Measurements from ENCODE around the gene ETNK1.

Gene ETNK1

GRCh38 chr12:22672951-22673350, 48.0 kb downstream of the ETNK1 start:
- Histone ChIP-seq H3K27me3 (no peaks in the 10 kb centered on the region), H3K9me3 (no peaks in the 10 kb centered on the region), H3K36me3 (peaks cover 27% of the 10 kb centered on the region), H3K4me3 (ENCODE audit: low read depth, low read length) (no peak overlapping the region), H3K4me1 (no peaks in the 10 kb centered on the region)
- no peak for TF ChIP-seq CTCF (IDR thresholded peaks at IDR 0.05; ENCODE audit: low read depth, low read length)
- no peak for DNase-seq

- no peak for TF ChIP-seq CTCF (IDR thresholded peaks at IDR 0.05; ENCODE audit: low read depth, low read length)
- DNase-seq, result no peak
- H3K27me3 ChIP-seq, result no peaks in the 10 kb centered on the region
- H3K9me3 ChIP-seq, result no peaks in the 10 kb centered on the region
- H3K4me3 ChIP-seq (ENCODE audit: low read depth, low read length), result no peak overlapping the region
- peaks cover 44% of the 10 kb centered on the region for H3K36me3 ChIP-seq
- H3K4me1 ChIP-seq, result no peaks in the 10 kb centered on the region
Measured at GRCh38 chr12:22677781-22678574, 53.0 kb downstream of the ETNK1 start.

- DNase-seq, result no peak
- Histone ChIP-seq H3K36me3 (peaks cover 30% of the 10 kb centered on the region), H3K27me3 (no peaks in the 10 kb centered on the region), H3K4me1 (no peaks in the 10 kb centered on the region), H3K4me3 (ENCODE audit: low read depth, low read length) (no peak overlapping the region), H3K9me3 (no peaks in the 10 kb centered on the region)
- TF ChIP-seq CTCF (IDR thresholded peaks at IDR 0.05; ENCODE audit: low read depth, low read length), result no peak
Measured at GRCh38 chr12:22682663-22683062, 57.7 kb downstream of the ETNK1 start.

- Histone ChIP-seq H3K36me3 (peaks cover 26% of the 10 kb centered on the region), H3K9me3 (no peaks in the 10 kb centered on the region), H3K4me1 (no peaks in the 10 kb centered on the region), H3K27me3 (no peaks in the 10 kb centered on the region), H3K4me3 (ENCODE audit: low read depth, low read length) (no peak overlapping the region)
- DNase-seq, result no peak
- TF ChIP-seq CTCF (IDR thresholded peaks at IDR 0.05; ENCODE audit: low read depth, low read length), result no peak
Measured at GRCh38 chr12:22683131-22683530, 58.2 kb downstream of the ETNK1 start.

GRCh38 chr12:22684140-22685118, 59.5 kb downstream of the ETNK1 start:
- Histone ChIP-seq H3K27me3 (no peaks in the 10 kb centered on the region), H3K9me3 (no peaks in the 10 kb centered on the region), H3K36me3 (peaks cover 17% of the 10 kb centered on the region), H3K4me3 (ENCODE audit: low read depth, low read length) (no peak overlapping the region), H3K4me1 (no peaks in the 10 kb centered on the region)
- no peak for DNase-seq
- peak; percentile 64 for TF ChIP-seq CTCF (IDR thresholded peaks at IDR 0.05; ENCODE audit: low read depth, low read length)

All from BE2C (cell line).